H1 (cell line): ENCODE measurements around the gene ARNT2. TPM values are rescaled to one million over a fixed set of nuclear protein-coding genes. Genes with fewer than 3 reads are reported as not detected.

Experiments used
- CTCF ChIA-PET: fragments of 300-600 bp; sonication (Branson Sonifier 250); formaldehyde crosslinking; loops from one replicate; lab custom pipeline; 2021; ENCODE audit not compliant: partially characterized antibody; lab: Charles Lee
- POLR2A ChIA-PET: fragments of 300-600 bp; sonication (Branson Sonifier 250); formaldehyde crosslinking; loops from one replicate; lab custom pipeline; 2021; ENCODE audit warnings: inconsistent platforms; ENCODE audit not compliant: partially characterized antibody; lab: Charles Lee
- DNase-seq, 2 experiments: peaks; one replicate each; pipeline versions ENCODE4 v3.0.0 to v3.0.0-alpha.2; 2010 to 2022; ENCODE audit warnings: low spot score in 2 of 2, low read depth in 1 of 2, mixed read lengths in 1 of 2
- FAIRE-seq: peaks from 2 replicates; lab custom pipeline; 2011; peaks lifted over from hg19 to GRCh38; lab: Jason Lieb, UNC
- H2AFZ ChIP-seq: 2 replicates; pipeline ENCODE4 v1.8.1; 2012; ENCODE audit warnings: low read length, inconsistent platforms
- H2AK5ac ChIP-seq: 2 replicates; pipeline ENCODE4 v1.6.1; 2013; ENCODE audit warnings: low read depth, low read length
- H2BK120ac ChIP-seq: replicated peaks from 2 replicates; pipeline ENCODE3; 2013; ENCODE audit warnings: low read depth, low read length, inconsistent platforms
- H2BK12ac ChIP-seq: 2 replicates; pipeline ENCODE4 v1.6.1; 2013; ENCODE audit warnings: low read depth, low read length
- H2BK15ac ChIP-seq: 2 replicates; pipeline ENCODE4 v1.6.1; 2013; ENCODE audit warnings: low read length
- H2BK20ac ChIP-seq: 2 replicates; pipeline ENCODE4 v1.6.1; 2013; ENCODE audit warnings: low read length
- H2BK5ac ChIP-seq: 2 replicates; pipeline ENCODE4 v1.6.1; 2013; ENCODE audit warnings: low read depth, low read length
- H3K14ac ChIP-seq: 2 replicates; pipeline ENCODE4 v1.6.1; 2013; ENCODE audit warnings: inconsistent platforms; ENCODE audit not compliant: insufficient read length
- H3K18ac ChIP-seq: 2 replicates; pipeline ENCODE4 v1.6.1; 2013; ENCODE audit warnings: low read length; ENCODE audit errors: extremely low read depth
- H3K23ac ChIP-seq: 2 replicates; pipeline ENCODE4 v1.6.1; 2013; ENCODE audit warnings: inconsistent platforms; ENCODE audit not compliant: insufficient read length
- H3K23me2 ChIP-seq: 2 replicates; pipeline ENCODE4 v1.6.1; 2013; ENCODE audit warnings: low read depth, low read length
- H3K27ac ChIP-seq: 2 replicates; pipeline ENCODE4 v1.6.1; 2011; ENCODE audit warnings: low read depth, low read length, inconsistent platforms
- H3K27me3 ChIP-seq, 4 experiments: replicated peaks in 1 of 4; 1 replicate in 1 of 4; 2 replicates in 3 of 4; pipeline versions ENCODE4 v1.6.1 to v1.8.1; 2011 to 2013; ENCODE audit warnings: low read length in 3 of 4, mild to moderate bottlenecking in 3 of 4, inconsistent platforms in 2 of 4, mixed read lengths in 2 of 4, moderate library complexity in 1 of 4; ENCODE audit not compliant: control insufficient read depth in 3 of 4, insufficient read depth in 3 of 4; ENCODE audit errors: extremely low read depth in 1 of 4
- H3K36me3 ChIP-seq, 4 experiments: 2 replicates each; pipeline versions ENCODE4 v1.6.1 to v1.8.1; 2011 to 2013; ENCODE audit warnings: mild to moderate bottlenecking in 4 of 4, low read length in 3 of 4, moderate library complexity in 2 of 4, control low read depth in 1 of 4, inconsistent platforms in 1 of 4; ENCODE audit not compliant: insufficient read depth in 4 of 4, control insufficient read depth in 2 of 4
- H3K4ac ChIP-seq: replicated peaks from 2 replicates; pipeline ENCODE3; 2013; ENCODE audit warnings: low read length, low read depth, mixed read lengths, inconsistent platforms; ENCODE audit not compliant: insufficient read length
- H3K4me1 ChIP-seq, 4 experiments: replicated peaks in 1 of 4; 1 replicate in 1 of 4; 2 replicates in 3 of 4; pipeline versions ENCODE4 v1.6.1 to v1.8.1; 2011 to 2013; ENCODE audit warnings: low read length in 3 of 4, inconsistent platforms in 2 of 4, mixed read lengths in 1 of 4; ENCODE audit not compliant: insufficient read depth in 4 of 4, control insufficient read depth in 3 of 4
- H3K4me2 ChIP-seq, 2 experiments: 2 replicates each; pipeline versions ENCODE4 v1.6.1 to v1.8.1; 2011 to 2013; ENCODE audit warnings: low read depth in 2 of 2, low read length in 2 of 2, control low read depth in 1 of 2, inconsistent platforms in 1 of 2, mild to moderate bottlenecking in 1 of 2; ENCODE audit not compliant: insufficient read depth in 1 of 2
- H3K4me3 ChIP-seq, 4 experiments: fragments of 200-600, 300-600 bp in 1 of 4; sonication (generic), shearing (Covaris generic), sonication (Bioruptor Twin) in 1 of 4; 2 replicates each; pipeline versions ENCODE4 v1.5.1 to v1.8.1; 2011 to 2016; ENCODE audit warnings: low read length in 4 of 4, low read depth in 3 of 4, control low read depth in 2 of 4, inconsistent platforms in 2 of 4, mild to moderate bottlenecking in 2 of 4, mixed read lengths in 1 of 4, moderate library complexity in 1 of 4; ENCODE audit not compliant: insufficient read depth in 2 of 4; ENCODE audit errors: extremely low read depth in 1 of 4
- H3K56ac ChIP-seq: replicated peaks from 2 replicates; pipeline ENCODE3; 2013; ENCODE audit warnings: low read depth, mild to moderate bottlenecking, mixed read lengths, low read length, inconsistent platforms; ENCODE audit not compliant: insufficient read length
- H3K79me1 ChIP-seq: 2 replicates; pipeline ENCODE4 v1.6.1; 2013; ENCODE audit warnings: low read depth, low read length, control low read depth
- H3K79me2 ChIP-seq, 2 experiments: 2 replicates each; pipeline versions ENCODE4 v1.6.1 to v1.8.1; 2012 to 2013; ENCODE audit warnings: low read length in 2 of 2, mild to moderate bottlenecking in 2 of 2, inconsistent platforms in 1 of 2; ENCODE audit not compliant: insufficient read depth in 2 of 2, control insufficient read depth in 1 of 2
- H3K9ac ChIP-seq, 4 experiments: replicated peaks in 1 of 4; 1 replicate in 1 of 4; 2 replicates in 3 of 4; pipeline versions ENCODE4 v1.6.1 to v1.8.1; 2011 to 2013; ENCODE audit warnings: low read depth in 3 of 4, low read length in 3 of 4, control low read depth in 2 of 4, mild to moderate bottlenecking in 2 of 4, moderate library complexity in 2 of 4, inconsistent platforms in 1 of 4; ENCODE audit errors: extremely low read depth in 1 of 4
- H3K9me3 ChIP-seq, 2 experiments: 2 replicates each; pipeline versions ENCODE4 v1.6.1 to v1.8.1; 2012 to 2013; ENCODE audit warnings: mild to moderate bottlenecking in 2 of 2, moderate library complexity in 2 of 2, control low read depth in 1 of 2, inconsistent platforms in 1 of 2, low read depth in 1 of 2, low read length in 1 of 2, mixed read lengths in 1 of 2; ENCODE audit not compliant: insufficient read depth in 2 of 2
- H4K20me1 ChIP-seq, 2 experiments: replicated peaks in 1 of 2; 2 replicates each; pipeline versions ENCODE3 to v1.8.1; 2011 to 2013; ENCODE audit warnings: inconsistent platforms in 2 of 2, low read length in 2 of 2, mild to moderate bottlenecking in 1 of 2; ENCODE audit not compliant: insufficient read depth in 2 of 2, control insufficient read depth in 1 of 2
- H4K5ac ChIP-seq: 2 replicates; pipeline ENCODE4 v1.6.1; 2013; ENCODE audit warnings: low read length, low read depth, mixed read lengths, inconsistent platforms; ENCODE audit not compliant: insufficient read length
- H4K8ac ChIP-seq: 2 replicates; pipeline ENCODE4 v1.8.0; 2013; ENCODE audit warnings: mild to moderate bottlenecking, moderate library complexity, low read length, inconsistent platforms; ENCODE audit not compliant: insufficient read depth; ENCODE audit errors: extremely low read depth
- H4K91ac ChIP-seq: replicated peaks from 2 replicates; pipeline ENCODE3; 2013; ENCODE audit warnings: low read length, mixed read lengths, inconsistent platforms; ENCODE audit not compliant: insufficient read length
- BACH1 ChIP-seq: IDR thresholded peaks from 2 replicates; pipeline ENCODE4 v1.6.1; 2012; ENCODE audit warnings: low read length, improper control_type of control experiment
- CTBP2 ChIP-seq: IDR thresholded peaks from 2 replicates; pipeline ENCODE4 v1.7.0; 2011; ENCODE audit warnings: borderline replicate concordance, mild to moderate bottlenecking, moderate library complexity, mixed read lengths, low read length; ENCODE audit not compliant: insufficient read depth, insufficient read length
- EZH2 ChIP-seq: fragments of 200-600 bp; sonication (generic); IDR thresholded peaks from 2 replicates; pipeline ENCODE4 v1.7.1; 2012; ENCODE audit warnings: low read depth, mild to moderate bottlenecking, moderate library complexity, low read length, inconsistent platforms; ENCODE audit not compliant: severe bottlenecking
- RAD21 ChIP-seq, 2 experiments: IDR thresholded peaks in 1 of 2; conservative IDR thresholded peaks in 1 of 2; 2 replicates each; pipeline ENCODE4 v1.6.1; 2011; ENCODE audit warnings: low read depth in 2 of 2, low read length in 2 of 2, improper control_type of control experiment in 1 of 2, inconsistent platforms in 1 of 2, mild to moderate bottlenecking in 1 of 2, moderate library complexity in 1 of 2
- SP4 ChIP-seq: IDR thresholded peaks from 2 replicates; pipeline ENCODE4 v1.6.1; 2012; ENCODE audit warnings: low read length, inconsistent platforms
- WGBS, 2 experiments: shearing (Covaris generic) in 1 of 2; methylation state at CpG; one replicate each; pipeline versions ENCODE4 v1.1.6 to v1.1.7; 2013 to 2015; ENCODE audit warnings: low lambda C conversion rate in 2 of 2, mixed read lengths in 2 of 2, inconsistent platforms in 1 of 2, low coverage in 1 of 2, missing lambda C conversion rate in 1 of 2; ENCODE audit not compliant: insufficient replicate concordance in 2 of 2, insufficient coverage in 1 of 2, insufficient read length in 1 of 2; ENCODE audit errors: extremely low coverage in 1 of 2, missing lambda C conversion rate in 1 of 2; 5-methylcytosine and 5-hydroxymethylcytosine counted together
- polyA plus RNA-seq, 7 experiments: library from polyadenylated mRNA; depleted of rRNA in 3 of 7; stranded (reverse) in 5 of 7; unstranded in 2 of 7; fragments of >200 nt in 5 of 7; fragments of 200-250 nt in 2 of 7; gene quantifications; 1 replicate in 5 of 7; 2 replicates in 1 of 7; 4 replicates in 1 of 7; pipeline versions ENCODE4 v1.2.1 to v1.2.3, GENCODE V29; 2011 to 2013; ENCODE audit warnings: missing spikeins in 2 of 7, mixed read lengths in 2 of 7
- total RNA-seq: library from RNA; stranded (reverse); fragmentation: NEBNext Ultra II Directional; extraction: Animal tissue kit (Norgen Biotek cat#: 25700); gene quantifications from 2 replicates; pipeline ENCODE4 v1.2.1, GENCODE V29; 2021

The ARNT2 gene
- total and polyA plus RNA-seq, 2 of the 8 experiments (the other 6 are each of a cell fraction or from before 2014, with no cell fraction given): 9.5 to 14.6 TPM

DNA sequence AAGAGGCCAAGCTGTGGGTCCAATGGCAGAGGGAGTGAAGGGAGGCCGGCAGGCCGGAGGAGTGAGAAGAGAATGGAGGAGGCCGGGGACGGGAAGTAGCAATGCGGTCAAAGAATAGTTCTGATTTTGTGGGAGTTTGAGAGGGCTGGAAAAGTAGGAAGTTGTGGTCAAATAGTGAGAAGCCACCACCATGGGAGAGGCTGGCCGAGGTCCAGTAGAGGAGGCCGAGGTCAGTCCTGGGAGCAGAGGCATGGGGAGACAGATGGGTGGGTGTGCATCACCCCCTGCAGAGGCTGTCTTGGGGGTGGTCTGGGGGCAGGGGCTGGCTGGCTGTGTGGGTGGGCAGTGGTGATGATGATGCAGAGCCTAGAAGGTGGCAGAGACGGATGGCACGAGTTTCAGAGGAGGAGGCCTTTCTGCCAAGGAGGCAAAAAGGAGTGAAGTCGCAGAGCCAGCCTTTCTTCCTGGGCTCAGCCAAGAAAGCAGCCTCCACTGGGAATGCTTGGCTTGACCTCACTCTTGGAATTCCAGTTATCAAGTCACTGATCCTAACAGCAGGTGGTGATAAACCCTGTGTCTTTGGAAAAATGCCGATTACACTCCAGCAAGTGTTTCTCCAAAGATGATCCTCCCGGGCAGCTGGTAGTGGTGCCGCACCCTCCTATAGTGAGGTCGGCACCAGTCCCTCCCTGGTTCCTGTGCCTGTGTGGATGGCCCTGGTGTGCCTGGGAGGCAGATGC is 57.3 kb downstream of the ARNT2 start:
- Histone ChIP-seq H2BK120ac (no peak overlapping the region), H3K9me3 (no peaks in the 10 kb centered on the region)
- CTCF ChIA-PET: interaction anchor here (1.2 to 10.7 kb wide), 4 partner anchors 51 to 316 kb away, joined by 3 to 119 read pairs (median 4); partner anchors contain the start of gene CEMIP
- TF ChIP-seq RAD21 (IDR thresholded peaks at IDR 0.05 in 1 of 2, conservative IDR thresholded peaks at IDR 0.05 in 1 of 2; ENCODE audit: low read depth in 2 of 2, low read length in 2 of 2) (no peak), BACH1 (no peak), CTBP2 (no peak), SP4 (no peak), EZH2 (no peak)
- TF ChIP-seq, all 59 proteins: peak for 0
- Histone ChIP-seq H3K4me3 (no peak overlapping the region), H3K4me2 (no peak overlapping the region), H2AFZ (no peak overlapping the region), H3K9ac (no peak overlapping the region), H3K4me1 (no peaks in the 10 kb centered on the region), H3K23me2 (no peaks in the 10 kb centered on the region; the same call in 1 of the 2 replicates), H2BK20ac (no peak overlapping the region), H4K5ac (no peak overlapping the region), H3K27me3 (peaks cover 0 to 2% (median 0%) of the 10 kb centered on the region in 4 experiments; a peak in 1 of 7 replicates), H3K36me3 (peaks cover 0 to 3% (median 0%) of the 10 kb centered on the region in 4 experiments; a peak in 1 of 8 replicates), H2BK5ac (no peak overlapping the region), H4K20me1 (no peaks in the 10 kb centered on the region), H4K8ac (no peak overlapping the region), H3K56ac (no peak overlapping the region), H3K18ac (no peak overlapping the region), H4K91ac (no peak overlapping the region), H2BK12ac (no peak overlapping the region), H3K27ac (no peak overlapping the region), H3K23ac (no peak overlapping the region), H3K79me1 (no peaks in the 10 kb centered on the region), H3K4ac (no peak overlapping the region), H2BK15ac (no peak overlapping the region), H3K79me2 (no peaks in the 10 kb centered on the region), H3K14ac (no peak overlapping the region), H2AK5ac (no peak overlapping the region)
- POLR2A ChIA-PET: interaction anchor here (1.2 kb wide), 1 partner anchor 12 kb away, joined by 3 read pairs; no protein-coding TSS in a partner anchor
- 86% methylated on average over 14 of the region's 14 CpGs; no CpG with 5 or more reads in 1 of the 2 experiments for WGBS, 2 experiments
- DNase-seq (no peak), FAIRE-seq (no peak)
